HepG2 (cell line): Measurements from ENCODE around the gene PPM1M. TPM values are rescaled to one million over a fixed set of nuclear protein-coding genes. Genes with fewer than 3 reads are reported as not detected.

ENCODE experiments used
- FLYWCH1 ChIP-seq: sonication (generic); formaldehyde crosslinking; IDR thresholded peaks from 2 replicates; pipeline ENCODE4 v1.8.1; 2023; ENCODE audit warnings: mild to moderate bottlenecking, missing genetic modification reagents
- FOXJ3 ChIP-seq: sonication (generic); formaldehyde crosslinking; IDR thresholded peaks from 2 replicates; pipeline ENCODE4 v1.4.0; 2020; ENCODE audit warnings: missing genetic modification reagents, mild to moderate bottlenecking, borderline replicate concordance
- RBAK ChIP-seq: sonication (generic); formaldehyde crosslinking; IDR thresholded peaks from 2 replicates; pipeline ENCODE4 v1.5.1; 2020; ENCODE audit warnings: mild to moderate bottlenecking, missing genetic modification reagents
- RNF2 ChIP-seq: fragments of 450-650 bp; conservative IDR thresholded peaks from 2 replicates; pipeline ENCODE4 v1.6.1; 2016; ENCODE audit warnings: low read depth
- TBP ChIP-seq: sonication (generic); formaldehyde crosslinking; IDR thresholded peaks from 2 replicates; pipeline ENCODE4 v1.5.0; 2020; ENCODE audit warnings: missing genetic modification reagents
- YEATS4 ChIP-seq: sonication (generic); formaldehyde crosslinking; IDR thresholded peaks from 2 replicates; pipeline ENCODE4 v1.4.0; 2020; ENCODE audit warnings: missing genetic modification reagents, borderline replicate concordance
- ZNF10 ChIP-seq: sonication (generic); formaldehyde crosslinking; IDR thresholded peaks from 2 replicates; pipeline ENCODE4 v1.4.0; 2020; ENCODE audit warnings: mild to moderate bottlenecking, low read depth, missing genetic modification reagents, borderline replicate concordance
- ZNF629 ChIP-seq: sonication (generic); formaldehyde crosslinking; conservative IDR thresholded peaks from 2 replicates; pipeline ENCODE4 v1.5.0; 2020; ENCODE audit warnings: missing genetic modification reagents
- ZNF780A ChIP-seq: sonication (generic); formaldehyde crosslinking; IDR thresholded peaks from 2 replicates; pipeline ENCODE4 v1.8.0; 2022; ENCODE audit warnings: mild to moderate bottlenecking, missing genetic modification reagents, moderate library complexity
- ZNF883 ChIP-seq: sonication (generic); formaldehyde crosslinking; IDR thresholded peaks from 2 replicates; pipeline ENCODE4 v1.5.1; 2020; ENCODE audit warnings: mild to moderate bottlenecking, missing genetic modification reagents; ENCODE audit errors: not compliant biosample characterization
- ZSCAN20 ChIP-seq: sonication (generic); formaldehyde crosslinking; IDR thresholded peaks from 2 replicates; pipeline ENCODE4 v1.4.0; 2020; ENCODE audit warnings: missing genetic modification reagents, mild to moderate bottlenecking, borderline replicate concordance
- ZSCAN29 ChIP-seq: sonication (generic); formaldehyde crosslinking; conservative IDR thresholded peaks from 2 replicates; pipeline ENCODE4 v1.4.0; 2020; ENCODE audit warnings: mild to moderate bottlenecking, missing genetic modification reagents
- polyA plus RNA-seq, 8 experiments: library from polyadenylated mRNA; depleted of rRNA in 3 of 8; stranded (reverse) in 7 of 8; unstranded in 1 of 8; fragments of >200 nt; fragmentation: Illumina TruSeq in 4 of 8; extraction: Trizol in 4 of 8; gene quantifications; 2 replicates each; pipeline versions ENCODE4 v1.2.1 to v1.2.3, GENCODE V29; 2011 to 2016; ENCODE audit warnings: low read depth in 4 of 8, missing spikeins in 1 of 8, mixed read lengths in 1 of 8; ENCODE audit not compliant: insufficient read depth in 1 of 8
- total RNA-seq, 5 experiments: library from RNA; depleted of rRNA; stranded (reverse); fragments of >200 nt; fragmentation: Illumina TruSeq; extraction: Trizol; gene quantifications; 2 replicates each; pipeline ENCODE4 v1.2.3, GENCODE V29; 2016; ENCODE audit warnings: low read depth in 1 of 5
- TF ChIP-seq, protein P1 (sequence below): sonication (generic); formaldehyde crosslinking; IDR thresholded peaks from 2 replicates; pipeline ENCODE4 v1.5.0; 2020; ENCODE audit warnings: mild to moderate bottlenecking, missing genetic modification reagents, borderline replicate concordance
- TF ChIP-seq, protein P2 (sequence below): sonication (generic); formaldehyde crosslinking; conservative IDR thresholded peaks from 2 replicates; pipeline ENCODE4 v1.4.0; 2020; ENCODE audit warnings: missing genetic modification reagents
- TF ChIP-seq, protein P3 (sequence below): sonication (generic); formaldehyde crosslinking; IDR thresholded peaks from 2 replicates; pipeline ENCODE4 v1.8.0; 2022; ENCODE audit warnings: missing genetic modification reagents, mild to moderate bottlenecking, moderate library complexity, borderline replicate concordance
- TF ChIP-seq, protein P4 (sequence below): sonication (generic); formaldehyde crosslinking; IDR thresholded peaks from 2 replicates; pipeline ENCODE4 v1.5.0; 2020; ENCODE audit warnings: missing genetic modification reagents
- TF ChIP-seq, protein P5 (sequence below): sonication (generic); formaldehyde crosslinking; IDR thresholded peaks from 2 replicates; pipeline ENCODE4 v1.4.0; 2020; ENCODE audit warnings: missing genetic modification reagents, borderline replicate concordance

PPM1M gene
- total and polyA plus RNA-seq, 2 of the 13 experiments (the other 11 are each of a cell fraction or from before 2014, with no cell fraction given): 2.5 to 5.9 TPM

DNA sequence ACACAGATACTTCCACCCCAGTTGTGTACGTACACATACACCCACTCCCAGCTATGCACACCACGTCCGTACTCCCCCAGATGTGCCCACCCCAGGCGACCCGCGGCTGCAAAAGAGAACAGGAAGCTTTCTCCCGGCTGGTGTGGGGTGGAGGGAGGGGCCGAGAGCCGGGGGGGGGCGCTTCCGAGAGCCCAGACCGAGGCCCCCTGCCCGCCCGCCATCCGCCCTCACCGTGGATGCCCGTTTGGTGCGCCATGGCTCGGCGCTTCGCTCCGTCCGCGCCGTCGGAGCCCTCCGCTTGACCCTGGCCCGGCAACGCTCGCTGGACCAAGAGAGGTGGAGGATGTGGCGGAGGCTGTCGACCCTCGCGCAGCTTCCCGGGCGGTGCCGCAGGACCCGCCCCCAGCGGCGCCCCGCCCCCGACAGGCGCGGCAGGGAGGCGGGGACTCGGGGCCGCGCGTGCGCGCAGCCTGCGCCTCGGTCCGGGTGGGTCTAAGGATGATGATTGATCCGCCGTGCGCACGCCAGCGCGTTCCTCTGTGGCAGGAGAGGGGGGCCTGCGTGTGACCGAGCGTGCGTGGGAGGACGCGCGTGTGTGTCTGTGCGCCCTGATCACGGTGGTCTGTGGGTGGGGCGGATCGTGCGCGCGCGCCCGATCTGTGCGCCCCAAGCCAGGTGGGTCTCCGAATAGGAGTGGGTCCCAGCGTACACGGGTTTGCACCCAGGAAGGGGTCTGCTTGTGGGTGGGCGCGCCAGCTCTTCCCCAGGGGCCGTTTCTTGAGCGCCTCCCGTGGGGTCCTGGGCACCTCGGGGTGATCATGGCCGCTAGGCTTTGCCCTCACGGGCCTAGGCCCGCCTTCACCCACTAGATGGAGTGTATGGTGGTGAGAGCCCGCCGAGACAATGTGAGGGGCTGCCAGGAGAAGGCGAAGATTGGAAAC, 6.5 kb upstream of the PPM1M start, which contains the start of gene TWF2 (continued):
- TF ChIP-seq, protein P1, sequence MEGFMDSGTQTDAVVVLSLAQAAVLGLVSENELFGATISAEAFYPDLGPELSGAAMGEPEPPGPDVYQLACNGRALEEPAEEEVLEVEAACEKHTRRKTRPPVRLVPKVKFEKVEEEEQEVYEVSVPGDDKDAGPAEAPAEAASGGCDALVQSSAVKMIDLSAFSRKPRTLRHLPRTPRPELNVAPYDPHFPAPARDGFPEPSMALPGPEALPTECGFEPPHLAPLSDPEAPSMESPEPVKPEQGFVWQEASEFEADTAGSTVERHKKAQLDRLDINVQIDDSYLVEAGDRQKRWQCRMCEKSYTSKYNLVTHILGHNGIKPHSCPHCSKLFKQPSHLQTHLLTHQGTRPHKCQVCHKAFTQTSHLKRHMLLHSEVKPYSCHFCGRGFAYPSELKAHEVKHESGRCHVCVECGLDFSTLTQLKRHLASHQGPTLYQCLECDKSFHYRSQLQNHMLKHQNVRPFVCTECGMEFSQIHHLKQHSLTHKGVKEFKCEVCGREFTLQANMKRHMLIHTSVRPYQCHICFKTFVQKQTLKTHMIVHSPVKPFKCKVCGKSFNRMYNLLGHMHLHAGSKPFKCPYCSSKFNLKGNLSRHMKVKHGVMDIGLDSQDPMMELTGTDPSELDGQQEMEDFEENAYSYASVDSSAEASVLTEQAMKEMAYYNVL (CRISPR knock-in tag): no peak
- TF ChIP-seq, protein P2, sequence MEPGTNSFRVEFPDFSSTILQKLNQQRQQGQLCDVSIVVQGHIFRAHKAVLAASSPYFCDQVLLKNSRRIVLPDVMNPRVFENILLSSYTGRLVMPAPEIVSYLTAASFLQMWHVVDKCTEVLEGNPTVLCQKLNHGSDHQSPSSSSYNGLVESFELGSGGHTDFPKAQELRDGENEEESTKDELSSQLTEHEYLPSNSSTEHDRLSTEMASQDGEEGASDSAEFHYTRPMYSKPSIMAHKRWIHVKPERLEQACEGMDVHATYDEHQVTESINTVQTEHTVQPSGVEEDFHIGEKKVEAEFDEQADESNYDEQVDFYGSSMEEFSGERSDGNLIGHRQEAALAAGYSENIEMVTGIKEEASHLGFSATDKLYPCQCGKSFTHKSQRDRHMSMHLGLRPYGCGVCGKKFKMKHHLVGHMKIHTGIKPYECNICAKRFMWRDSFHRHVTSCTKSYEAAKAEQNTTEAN (CRISPR knock-in tag): 0 out of 2 replicates have a peak, but pooled peaks have one; percentile 26
- TF ChIP-seq ZNF10 (CRISPR knock-in tag) (no peak), RBAK (CRISPR knock-in tag) (no peak), ZNF629 (CRISPR knock-in tag) (no peak), YEATS4 (peak; percentile 67), FLYWCH1 (CRISPR knock-in tag) (no peak), RNF2 (no peak), ZSCAN29 (CRISPR knock-in tag) (no peak), ZNF883 (CRISPR knock-in tag) (peak; percentile 58), TBP (no peak), FOXJ3 (CRISPR knock-in tag) (no peak), ZSCAN20 (0 out of 2 replicates have a peak, but pooled peaks have one; percentile 67), ZNF780A (no peak; the same call in 1 of the 2 replicates)
- TF ChIP-seq, protein P3, sequence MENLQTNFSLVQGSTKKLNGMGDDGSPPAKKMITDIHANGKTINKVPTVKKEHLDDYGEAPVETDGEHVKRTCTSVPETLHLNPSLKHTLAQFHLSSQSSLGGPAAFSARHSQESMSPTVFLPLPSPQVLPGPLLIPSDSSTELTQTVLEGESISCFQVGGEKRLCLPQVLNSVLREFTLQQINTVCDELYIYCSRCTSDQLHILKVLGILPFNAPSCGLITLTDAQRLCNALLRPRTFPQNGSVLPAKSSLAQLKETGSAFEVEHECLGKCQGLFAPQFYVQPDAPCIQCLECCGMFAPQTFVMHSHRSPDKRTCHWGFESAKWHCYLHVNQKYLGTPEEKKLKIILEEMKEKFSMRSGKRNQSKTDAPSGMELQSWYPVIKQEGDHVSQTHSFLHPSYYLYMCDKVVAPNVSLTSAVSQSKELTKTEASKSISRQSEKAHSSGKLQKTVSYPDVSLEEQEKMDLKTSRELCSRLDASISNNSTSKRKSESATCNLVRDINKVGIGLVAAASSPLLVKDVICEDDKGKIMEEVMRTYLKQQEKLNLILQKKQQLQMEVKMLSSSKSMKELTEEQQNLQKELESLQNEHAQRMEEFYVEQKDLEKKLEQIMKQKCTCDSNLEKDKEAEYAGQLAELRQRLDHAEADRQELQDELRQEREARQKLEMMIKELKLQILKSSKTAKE (CRISPR knock-in tag): no peak
- TF ChIP-seq, protein P4, sequence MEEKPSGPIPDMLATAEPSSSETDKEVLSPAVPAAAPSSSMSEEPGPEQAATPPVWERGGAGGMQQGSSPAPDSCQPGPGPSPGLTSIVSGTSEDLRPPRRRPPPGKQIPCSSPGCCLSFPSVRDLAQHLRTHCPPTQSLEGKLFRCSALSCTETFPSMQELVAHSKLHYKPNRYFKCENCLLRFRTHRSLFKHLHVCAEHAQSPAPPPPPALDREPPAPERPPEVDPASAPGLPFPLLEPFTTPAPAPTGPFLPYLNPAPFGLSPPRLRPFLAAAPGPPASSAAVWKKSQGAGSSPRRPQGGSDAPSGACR (CRISPR knock-in tag): peak; percentile 88; the same call in 1 of the 2 replicates
- TF ChIP-seq, protein P5, sequence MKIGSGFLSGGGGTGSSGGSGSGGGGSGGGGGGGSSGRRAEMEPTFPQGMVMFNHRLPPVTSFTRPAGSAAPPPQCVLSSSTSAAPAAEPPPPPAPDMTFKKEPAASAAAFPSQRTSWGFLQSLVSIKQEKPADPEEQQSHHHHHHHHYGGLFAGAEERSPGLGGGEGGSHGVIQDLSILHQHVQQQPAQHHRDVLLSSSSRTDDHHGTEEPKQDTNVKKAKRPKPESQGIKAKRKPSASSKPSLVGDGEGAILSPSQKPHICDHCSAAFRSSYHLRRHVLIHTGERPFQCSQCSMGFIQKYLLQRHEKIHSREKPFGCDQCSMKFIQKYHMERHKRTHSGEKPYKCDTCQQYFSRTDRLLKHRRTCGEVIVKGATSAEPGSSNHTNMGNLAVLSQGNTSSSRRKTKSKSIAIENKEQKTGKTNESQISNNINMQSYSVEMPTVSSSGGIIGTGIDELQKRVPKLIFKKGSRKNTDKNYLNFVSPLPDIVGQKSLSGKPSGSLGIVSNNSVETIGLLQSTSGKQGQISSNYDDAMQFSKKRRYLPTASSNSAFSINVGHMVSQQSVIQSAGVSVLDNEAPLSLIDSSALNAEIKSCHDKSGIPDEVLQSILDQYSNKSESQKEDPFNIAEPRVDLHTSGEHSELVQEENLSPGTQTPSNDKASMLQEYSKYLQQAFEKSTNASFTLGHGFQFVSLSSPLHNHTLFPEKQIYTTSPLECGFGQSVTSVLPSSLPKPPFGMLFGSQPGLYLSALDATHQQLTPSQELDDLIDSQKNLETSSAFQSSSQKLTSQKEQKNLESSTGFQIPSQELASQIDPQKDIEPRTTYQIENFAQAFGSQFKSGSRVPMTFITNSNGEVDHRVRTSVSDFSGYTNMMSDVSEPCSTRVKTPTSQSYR (CRISPR knock-in tag): no peak
